NOMO-1 treated with dmso at 0.1 percent for 144 hours (cell line): ENCODE results near the gene SET.
"Not testable (repeated sequence)": the region's sequence is repeated elsewhere in the genome, so short reads cannot be mapped to it uniquely, and the experiment has no call there.

Experiments used
- DNase-seq: peaks from one replicate; lab custom pipeline; 2025; ENCODE audit not compliant: unreplicated experiment; lab: John Stamatoyannopoulos, UW

SET gene

DNA sequence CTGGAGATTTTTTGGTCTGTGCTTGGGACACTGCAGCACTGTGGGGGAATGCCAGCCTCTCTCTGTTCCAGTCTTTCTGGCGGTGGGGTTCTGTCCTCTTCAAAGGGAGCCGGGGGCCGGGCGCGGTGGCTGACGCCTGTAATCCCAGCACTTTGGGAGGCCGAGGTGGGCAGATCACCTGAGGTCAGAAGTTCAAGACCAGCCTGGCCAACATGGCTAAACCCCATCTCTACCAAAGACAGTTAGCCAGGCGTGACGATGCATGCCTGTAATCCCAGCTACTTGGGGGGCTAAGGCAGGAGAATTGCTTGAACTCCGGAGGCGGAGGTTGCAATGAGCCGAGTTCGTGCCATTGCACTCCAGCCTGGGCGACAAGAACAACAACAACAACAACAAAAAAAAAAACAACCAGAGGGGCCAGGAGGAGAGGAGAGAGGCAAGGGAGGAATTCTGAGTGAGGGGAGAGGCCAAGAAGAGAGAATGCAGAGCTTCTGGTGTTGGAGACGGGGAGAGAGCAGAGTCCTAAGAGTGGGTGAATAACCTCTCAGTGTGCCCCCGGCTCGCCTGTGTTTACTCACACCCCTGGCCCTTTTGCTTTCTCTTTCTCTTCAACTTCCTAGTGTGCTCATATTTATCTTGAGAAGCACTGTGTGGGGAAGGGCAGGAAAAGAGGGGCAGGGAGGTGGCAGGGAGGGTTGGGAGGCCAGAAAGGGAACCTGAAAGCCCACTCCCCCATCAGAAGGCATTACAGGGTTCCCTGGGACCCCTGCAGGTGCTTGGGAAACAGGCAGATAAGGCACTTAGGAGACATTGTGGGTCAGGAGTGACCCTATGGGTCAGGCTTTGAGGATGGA lies 3.2 kb upstream of the SET start:
- peak; percentile 4 for DNase-seq

DNA sequence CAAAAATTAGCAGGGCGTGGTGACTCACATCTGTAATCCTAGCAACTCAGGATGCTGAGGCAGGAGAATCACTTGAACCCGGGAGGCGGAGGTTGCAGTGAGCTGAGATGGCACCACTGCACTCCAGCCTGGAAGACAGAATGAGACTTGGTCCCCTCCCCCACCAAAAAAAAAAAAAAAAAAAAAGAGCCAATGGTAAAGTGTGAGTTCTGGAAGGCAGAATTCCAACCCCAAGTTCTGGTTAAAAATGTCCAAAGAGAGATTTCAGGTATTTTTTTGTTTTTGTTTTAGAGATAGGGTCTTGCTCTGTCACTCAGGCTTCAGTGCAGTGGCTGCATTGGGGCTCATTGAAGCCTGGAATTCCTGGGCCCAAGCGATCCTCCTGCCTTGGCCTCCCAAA lies 1.6 kb upstream of the SET start:
- no peak for DNase-seq

DNA sequence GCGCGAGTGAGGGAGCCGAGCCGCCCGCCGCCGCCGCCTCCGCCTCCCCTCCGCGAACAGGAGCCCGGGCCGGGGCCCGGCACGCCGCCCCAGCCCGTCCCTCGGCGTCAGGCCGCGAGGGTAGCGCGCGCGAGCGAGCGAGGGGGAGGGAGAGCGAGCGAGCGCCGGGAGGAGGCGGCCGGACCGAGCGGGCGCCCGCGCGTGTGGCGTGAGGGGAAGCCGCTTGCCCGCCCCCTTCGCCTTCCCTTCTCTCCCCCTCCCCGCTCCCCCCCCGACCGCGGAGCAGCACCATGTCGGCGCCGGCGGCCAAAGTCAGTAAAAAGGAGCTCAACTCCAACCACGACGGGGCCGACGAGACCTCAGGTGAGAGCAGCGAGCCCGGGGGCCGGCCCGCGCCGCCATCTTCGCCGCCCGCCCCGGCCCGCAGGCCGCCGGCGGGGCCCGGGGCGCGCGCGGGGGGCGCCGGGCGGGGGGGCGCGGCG lies 312 bp downstream of the SET start:
- DNase-seq: peak; percentile 9

DNA sequence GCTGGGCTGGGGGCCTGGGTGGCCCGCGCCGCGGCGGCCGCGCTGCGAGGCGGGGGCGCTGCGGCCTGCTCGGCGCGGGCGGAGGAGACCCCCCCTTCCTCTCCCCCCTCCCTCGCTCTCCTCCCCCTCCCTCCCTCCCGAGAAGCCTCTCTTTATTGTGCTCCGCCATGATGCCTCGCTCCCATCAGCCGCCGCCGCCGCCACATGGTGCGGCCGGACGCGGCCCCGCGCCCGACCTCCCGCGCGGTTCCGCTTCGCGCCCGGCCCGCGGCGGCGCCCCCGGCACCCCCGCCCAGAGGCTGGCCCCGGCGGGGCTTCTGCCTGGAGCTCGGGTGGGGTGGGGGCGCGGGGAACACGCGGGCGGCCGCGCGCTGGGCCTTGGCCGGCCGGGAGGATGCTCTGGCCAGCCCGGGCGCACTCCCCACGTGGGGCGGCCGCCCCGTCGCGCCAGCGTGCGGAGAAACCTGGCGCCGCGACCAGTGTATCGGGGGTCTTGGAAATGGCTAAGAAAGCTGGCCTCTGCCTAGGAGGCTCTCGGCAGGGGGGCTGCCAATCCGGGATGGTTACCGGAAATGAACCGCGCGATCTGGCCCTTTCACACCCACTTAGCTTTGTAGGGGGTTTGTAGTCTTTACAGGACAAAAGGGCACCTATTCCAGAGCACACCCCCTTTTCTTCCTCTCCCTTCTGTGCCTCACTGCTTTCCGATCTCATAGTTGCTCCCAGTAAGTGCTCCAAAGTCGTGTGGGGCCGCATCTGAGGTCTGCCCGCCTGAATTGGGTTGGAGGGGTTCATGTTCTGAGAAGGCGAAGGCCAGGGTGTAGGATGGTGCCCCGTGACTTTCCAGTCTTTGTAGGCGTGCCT lies 1.0 kb downstream of the SET start:
- no peak for DNase-seq

DNA sequence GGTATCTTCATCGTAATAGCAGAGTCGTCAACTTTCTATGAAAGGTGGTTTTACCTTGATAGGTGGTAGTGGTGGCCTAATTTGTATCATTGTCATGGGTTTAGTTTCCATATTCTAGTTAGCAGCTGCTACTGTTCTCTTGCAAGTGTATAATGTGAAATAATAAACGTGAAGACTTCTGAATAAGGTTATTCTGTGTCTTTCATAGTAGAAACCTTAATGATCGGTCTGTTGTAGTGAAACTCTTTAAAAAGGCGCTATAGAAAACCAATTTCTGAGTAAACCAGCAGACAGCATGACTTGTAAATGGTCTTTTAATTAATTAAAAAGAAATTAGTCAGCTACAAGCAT lies 1.6 kb downstream of the SET start:
- DNase-seq: no peak

DNA sequence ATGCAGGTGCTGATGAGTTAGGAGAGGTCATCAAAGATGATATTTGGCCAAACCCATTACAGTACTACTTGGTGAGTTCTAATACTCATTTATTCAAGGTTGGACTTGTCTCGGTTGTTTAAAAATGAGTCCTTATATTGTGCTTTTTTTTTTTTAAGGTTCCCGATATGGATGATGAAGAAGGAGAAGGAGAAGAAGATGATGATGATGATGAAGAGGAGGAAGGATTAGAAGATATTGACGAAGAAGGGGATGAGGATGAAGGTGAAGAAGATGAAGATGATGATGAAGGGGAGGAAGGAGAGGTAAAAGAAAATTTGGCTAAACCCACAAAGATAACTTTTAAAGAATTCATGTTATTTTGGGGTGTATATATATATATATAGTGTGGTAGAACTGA lies 4.7 kb downstream of the SET start:
- not testable (repeated sequence) for DNase-seq

DNA sequence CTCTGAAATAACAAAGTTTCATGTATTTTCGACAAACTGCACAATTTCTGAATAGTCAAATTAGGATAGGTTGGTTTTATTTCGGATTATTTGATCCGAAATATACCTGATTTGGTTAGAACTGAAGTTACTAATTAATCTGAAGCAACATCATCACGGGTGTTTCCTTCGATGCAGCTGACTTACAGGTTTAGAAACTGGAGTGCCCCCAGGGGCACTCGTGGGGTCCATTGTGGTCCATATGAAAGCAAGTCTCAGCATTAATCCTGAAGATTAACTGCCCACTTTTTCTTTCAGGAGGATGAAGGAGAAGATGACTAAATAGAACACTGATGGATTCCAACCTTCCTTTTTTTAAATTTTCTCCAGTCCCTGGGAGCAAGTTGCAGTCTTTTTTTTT lies 5.3 kb downstream of the SET start:
- no peak for DNase-seq

DNA sequence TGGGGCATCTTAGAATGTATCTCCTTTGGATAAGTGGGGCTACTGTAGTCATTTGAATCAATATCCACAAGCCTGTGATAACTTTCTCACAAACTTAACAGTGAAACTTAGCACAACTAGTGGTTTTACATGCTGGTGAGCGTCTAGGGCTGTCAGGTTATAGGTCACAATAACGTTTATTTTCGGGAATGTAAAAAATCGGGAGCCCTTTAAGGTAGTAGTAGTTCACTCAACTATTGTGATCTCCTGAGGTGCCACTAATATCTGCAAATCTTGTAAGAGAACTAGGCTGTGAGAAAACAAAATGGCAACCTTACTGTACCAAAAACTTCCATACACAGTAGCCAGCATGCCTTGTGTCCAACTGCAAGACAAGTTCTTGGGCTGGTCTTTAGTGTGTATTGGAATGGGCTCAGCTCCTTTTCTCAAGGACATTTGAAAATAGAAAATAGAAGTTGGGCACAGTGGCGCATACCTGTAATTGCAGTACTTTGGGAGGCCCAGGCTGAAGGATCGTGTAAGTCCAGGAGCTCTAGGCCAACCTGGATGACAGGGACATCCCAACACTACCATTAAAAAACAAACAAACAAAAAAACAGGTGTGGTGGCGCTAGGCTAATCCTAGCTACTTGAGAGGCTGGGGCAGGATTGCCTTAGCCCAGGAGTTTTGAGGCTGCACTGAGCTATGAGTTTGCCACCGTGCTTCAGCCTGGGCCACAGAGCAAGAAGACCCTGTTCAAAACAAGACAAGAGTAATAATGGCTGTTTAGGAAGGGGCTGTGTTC lies 8.1 kb downstream of the SET start:
- DNase-seq: no peak

DNA sequence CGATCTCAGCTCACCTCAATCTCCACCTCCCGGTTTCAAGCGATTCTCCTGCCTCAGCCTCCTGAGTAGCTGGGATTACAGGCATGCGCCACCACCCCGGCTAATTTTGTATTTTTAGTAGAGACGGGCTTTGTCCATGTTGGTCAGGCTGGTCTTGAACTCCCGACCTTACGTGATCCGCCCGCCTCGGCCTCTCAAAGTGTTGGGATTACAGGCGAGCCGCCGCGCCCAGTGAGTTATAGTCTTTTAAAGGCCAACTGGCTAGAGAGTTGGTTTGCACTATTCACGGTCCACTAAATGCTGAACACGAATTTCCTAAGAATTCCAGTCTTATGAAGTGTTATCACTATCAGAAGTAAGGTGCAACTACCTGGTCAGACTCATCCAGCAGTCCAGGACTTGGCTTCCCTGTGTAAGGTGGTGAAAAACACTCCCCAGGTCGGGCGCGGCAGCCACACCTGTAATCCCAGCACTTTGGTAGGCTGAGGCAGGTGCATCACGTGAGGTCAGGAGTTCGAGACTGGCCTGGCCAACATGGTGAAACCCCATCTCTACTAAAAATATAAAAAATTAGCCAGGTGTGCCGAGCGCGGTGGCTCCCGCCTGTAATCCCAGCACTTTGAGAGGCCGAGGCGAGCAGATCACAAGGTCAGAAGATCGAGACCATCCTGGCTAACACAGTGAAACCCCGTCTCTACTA lies 10.2 kb downstream of the SET start:
- not testable (repeated sequence) for DNase-seq

DNA sequence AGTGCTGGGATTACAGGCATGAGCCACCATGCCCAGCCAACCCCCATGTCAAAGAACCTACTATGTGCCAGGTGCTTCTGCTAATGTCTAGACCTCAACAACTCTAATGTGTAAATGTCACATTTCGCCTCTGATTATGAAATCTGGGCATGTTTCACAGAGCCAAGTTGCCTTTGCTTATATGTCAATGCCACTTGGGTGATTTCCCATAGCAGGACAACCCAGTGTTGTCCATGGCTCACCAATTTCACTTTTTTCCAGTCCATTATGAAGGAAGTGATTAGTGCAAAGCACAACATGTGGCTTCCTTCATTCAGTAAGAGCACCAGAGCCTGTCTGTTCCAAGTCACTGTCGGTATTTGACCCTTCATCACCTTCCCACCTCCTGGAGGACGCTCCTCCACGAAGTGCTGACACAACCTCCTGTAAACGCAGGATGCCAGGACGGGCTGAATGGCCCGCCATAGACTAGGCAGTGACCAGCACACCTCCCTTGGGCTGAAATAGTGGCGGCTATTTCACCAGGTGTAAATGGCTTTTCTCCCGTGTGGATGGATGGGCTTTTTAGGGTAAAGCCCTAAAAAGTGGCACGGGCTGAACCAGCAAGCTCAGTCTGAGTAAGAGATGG lies 12.3 kb downstream of the SET start:
- DNase-seq: no peak

DNA sequence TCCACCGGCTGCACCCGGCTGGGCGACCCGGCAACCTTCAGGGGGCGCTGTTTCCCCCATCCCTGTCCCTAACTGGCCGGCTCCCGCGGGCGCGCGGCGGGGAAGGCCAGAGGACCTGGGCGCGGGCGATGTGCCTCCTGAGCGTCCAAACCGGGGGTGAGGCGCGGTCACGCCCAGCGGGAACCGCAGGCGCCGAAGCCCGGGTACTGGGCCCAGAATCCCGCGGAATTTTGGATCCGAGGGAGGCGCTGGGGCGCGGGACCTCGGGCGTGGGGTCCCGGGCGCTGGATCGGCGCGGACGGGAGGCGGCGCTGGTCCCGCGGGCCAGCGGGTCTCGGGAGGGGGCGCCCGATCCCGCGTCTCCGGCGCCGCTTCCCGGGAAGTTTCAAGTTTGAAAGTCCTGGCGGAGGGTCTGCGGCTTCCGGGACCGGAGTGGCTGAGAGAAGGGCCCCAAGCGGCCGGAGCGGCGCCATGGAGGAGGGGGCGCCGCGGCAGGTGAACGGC lies 13.5 kb downstream of the SET start, which contains the start of gene PKN3:
Gene PKN3 (plus strand): TSS at position 59 of the 504 bp plus-strand sequence. CDS start 413 bp downstream, at position 472.
- peak; percentile 75 for DNase-seq

DNA sequence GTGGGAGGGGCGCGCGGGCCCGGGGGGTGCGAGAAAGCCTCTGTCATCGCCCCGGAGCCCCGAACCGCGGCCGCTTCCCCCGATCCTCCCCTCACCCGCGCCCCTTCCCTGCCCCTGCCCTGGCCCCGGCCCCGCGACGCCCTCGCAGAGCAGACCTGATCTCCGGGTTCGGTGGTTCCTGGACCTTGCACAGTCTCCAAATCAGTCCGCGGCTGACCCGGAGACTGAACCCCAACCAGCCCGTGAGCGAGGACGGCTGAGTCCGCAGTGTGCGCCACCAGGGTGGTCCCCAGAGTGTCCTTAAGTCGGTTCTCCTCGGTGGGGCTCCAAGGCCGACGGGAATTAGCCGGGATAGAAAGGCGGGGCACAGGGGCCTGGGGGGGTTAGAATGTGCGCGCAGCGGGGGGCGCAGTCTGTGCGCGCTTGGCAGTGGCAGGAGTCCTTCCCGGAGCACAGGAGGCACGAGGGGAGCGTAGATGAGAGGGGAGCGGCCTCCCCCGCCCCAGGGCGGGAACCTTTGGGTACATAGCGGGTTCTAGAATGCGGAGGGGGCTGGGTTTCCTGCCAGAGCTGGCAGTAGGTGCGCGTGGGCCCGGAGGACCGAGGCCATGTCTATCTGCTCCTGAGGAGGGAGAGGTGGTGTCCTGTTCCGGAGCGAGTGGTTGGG lies 14.1 kb downstream of the SET start:
- no peak for DNase-seq

DNA sequence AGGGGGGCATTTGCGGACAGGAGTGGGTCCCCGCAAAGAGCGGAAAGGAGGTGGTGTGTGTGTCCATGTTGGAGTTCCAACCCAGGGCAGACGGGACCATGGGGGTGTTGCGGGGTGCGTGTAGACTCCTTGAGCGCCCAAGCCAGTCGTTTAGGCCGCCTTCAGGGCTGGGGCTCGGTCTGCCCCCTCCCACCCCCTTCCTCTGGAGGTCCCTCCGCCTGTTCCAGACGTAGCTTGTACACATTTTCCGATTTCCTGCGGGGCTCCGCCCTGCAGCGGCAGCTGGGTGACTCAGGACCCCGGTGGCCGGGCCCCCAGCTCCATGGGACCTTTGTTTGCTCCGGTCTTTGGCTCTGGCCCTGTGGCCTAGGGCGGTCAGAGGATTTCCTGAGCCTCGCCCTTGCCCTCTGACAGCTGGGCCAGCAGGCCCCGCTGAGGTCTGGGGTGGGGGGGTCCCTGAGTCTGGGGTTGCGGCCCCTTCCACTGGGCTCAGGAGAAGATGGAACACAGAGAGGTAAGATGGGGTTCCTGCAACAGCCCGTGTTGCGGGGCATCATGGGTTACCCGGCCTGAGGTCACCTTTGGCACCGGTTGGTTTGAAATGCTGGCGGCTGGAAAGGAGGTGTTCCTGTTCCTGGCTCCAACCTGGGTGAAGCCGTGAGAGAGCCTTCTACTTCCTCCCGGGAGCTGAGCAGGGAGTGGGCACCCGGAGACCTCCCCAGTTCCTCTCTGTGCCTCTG lies 14.8 kb downstream of the SET start:
- DNase-seq: no peak

DNA sequence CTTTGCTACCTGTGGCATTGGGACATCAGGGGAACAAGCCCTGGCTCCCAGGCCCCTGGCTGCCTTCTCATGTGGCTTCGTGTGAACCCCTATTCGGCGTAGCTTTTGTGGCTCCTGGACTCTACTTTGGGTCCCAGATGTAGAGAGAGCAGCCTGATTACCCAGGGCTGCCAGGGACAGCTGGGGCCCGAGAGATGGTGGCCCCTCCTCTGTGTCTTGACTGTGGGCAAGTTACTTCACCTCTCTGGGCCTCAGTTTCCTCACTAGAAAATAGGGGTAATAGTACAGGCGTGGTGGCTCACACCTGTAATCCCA lies 15.3 kb downstream of the SET start:
- no peak for DNase-seq

DNA sequence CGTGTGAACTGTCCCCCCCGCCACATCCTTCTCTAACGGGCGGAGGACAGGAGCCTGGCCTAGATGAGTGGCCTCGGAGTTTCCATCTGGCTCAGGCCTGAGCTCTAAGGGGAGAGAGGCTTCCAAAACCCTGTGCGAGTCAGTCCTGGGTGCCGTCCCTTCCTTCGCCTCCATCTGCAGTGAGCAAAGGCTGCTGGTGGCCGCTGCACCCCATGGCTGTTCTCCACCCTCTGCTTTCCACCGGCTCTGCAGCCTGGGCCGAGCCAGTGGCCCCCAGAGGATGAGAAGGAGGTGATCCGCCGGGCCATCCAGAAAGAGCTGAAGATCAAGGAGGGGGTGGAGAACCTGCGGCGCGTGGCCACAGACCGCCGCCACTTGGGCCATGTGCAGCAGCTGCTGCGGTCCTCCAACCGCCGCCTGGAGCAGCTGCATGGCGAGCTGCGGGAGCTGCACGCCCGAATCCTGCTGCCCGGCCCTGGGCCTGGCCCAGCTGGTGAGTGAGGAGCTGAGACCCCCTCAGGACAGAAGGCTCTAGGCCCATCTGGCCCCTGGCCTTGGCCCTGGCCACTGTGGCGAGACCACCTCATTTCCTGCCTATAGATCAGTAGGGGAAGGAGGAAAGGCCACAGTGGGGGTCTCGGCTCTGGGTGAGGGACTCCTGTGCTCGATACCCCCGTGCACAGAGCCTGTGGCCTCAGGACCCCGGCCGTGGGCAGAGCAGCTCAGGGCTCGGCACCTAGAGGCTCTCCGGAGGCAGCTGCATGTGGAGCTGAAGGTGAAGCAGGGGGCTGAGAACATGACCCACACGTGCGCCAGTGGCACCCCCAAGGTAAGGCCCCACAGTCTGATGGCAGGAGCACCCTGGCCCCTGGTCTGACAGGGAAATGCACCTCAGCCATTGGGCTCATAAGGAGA lies 16.3 kb downstream of the SET start:
- DNase-seq: no peak

DNA sequence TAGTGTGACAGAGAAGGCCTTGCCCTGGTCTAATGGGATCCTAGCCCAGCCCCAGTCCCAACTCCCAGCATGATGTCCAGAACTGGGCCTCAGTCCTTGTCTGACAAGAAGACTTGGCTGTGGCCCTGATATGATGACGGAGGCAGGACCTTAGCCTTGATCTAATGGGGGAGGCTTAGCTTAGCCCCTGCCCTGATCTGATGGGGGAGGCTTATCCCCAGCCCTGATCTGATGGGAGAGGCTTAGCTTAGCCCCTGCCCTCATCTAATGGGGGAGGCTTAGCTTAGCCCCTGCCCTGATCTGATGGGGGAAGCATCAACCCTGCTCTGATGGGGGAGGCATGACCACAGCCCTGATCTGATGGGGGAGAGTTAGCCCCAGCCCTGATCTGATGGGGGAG lies 17.0 kb downstream of the SET start:
- no peak for DNase-seq

DNA sequence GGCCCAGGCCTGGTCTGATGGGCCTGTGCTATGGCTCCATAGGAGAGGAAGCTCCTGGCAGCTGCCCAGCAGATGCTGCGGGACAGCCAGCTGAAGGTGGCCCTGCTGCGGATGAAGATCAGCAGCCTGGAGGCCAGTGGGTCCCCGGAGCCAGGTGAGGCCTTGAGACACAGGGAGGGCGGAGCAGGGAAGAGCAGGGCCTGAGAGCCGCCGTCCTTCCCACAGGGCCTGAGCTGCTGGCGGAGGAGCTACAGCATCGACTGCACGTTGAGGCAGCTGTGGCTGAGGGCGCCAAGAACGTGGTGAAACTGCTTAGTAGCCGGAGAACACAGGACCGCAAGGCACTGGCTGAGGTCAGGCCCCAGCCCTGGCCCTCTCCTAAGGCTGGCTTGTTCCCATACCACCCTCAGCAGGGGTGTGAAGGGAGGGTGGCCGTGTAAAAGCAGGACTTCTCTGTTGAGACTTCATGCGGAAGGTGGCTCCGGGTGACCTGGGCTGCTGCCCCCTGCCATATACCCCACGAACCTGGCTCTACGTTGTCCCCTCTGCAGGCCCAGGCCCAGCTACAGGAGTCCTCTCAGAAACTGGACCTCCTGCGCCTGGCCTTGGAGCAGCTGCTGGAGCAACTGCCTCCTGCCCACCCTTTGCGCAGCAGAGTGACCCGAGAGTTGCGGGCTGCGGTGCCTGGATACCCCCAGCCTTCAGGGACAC lies 17.8 kb downstream of the SET start:
- no peak for DNase-seq
